ENCODE data around the gene MARVELD3. TPM values are rescaled to one million over a fixed set of nuclear protein-coding genes. Genes with fewer than 3 reads are reported as not detected.
A peak's percentile ranks its signal among the peaks of the same experiment; 100 is the strongest.

The MARVELD3 gene
- total and polyA plus RNA-seq, 7 donors, result 0.01 to 0.10 TPM; not detected in 5

GRCh38 chr16:71618429-71618828 lies 7.6 kb upstream of the MARVELD3 start:
- Histone ChIP-seq H3K4me3 (no peak overlapping the region), H3K9me3 (no peaks in the 10 kb centered on the region), H3K36me3 (ENCODE audit: insufficient read depth in 1 of 2, low read depth in 1 of 2) (no peaks in the 10 kb centered on the region), H3K4me1 (no peaks in the 10 kb centered on the region), H3K27me3 (ENCODE audit: insufficient read depth in 3 of 3, low read length in 2 of 3) (peaks cover 0 to 21% (median 0%) of the 10 kb centered on the region in 3 donors), H3K27ac (no peak overlapping the region)
- intact Hi-C loops (cut with DNase I), result loop anchor here (5.0 to 10.0 kb wide), 2 partner anchors 204 to 864 kb away; no protein-coding TSS in a partner anchor
- DNase-seq (no peak), ATAC-seq (no peak)
- TF ChIP-seq CTCF (IDR thresholded peaks at IDR 0.05), result no peak
- 61 to 69% (median 67%) methylated on average over 4 of the region's 4 CpGs for WGBS, 3 donors

- no peaks in the 10 kb centered on the region for H3K4me1 ChIP-seq
- H3K27me3 ChIP-seq (ENCODE audit: insufficient read depth in 3 of 3, low read length in 2 of 3), result peaks cover 0 to 37% (median 17%) of the 10 kb centered on the region in 3 donors
- intact Hi-C loops (cut with DNase I), result no loop called here
- H3K27ac ChIP-seq, result no peak overlapping the region
- H3K9me3 ChIP-seq, result no peaks in the 10 kb centered on the region
- DNase-seq (no peak), ATAC-seq (no peak)
- no peak overlapping the region for H3K4me3 ChIP-seq
- TF ChIP-seq CTCF (IDR thresholded peaks at IDR 0.05), result no peak
- no peaks in the 10 kb centered on the region for H3K36me3 ChIP-seq (ENCODE audit: insufficient read depth in 1 of 2, low read depth in 1 of 2)
Observed at GRCh38 chr16:71622088-71622487, 3.9 kb upstream of the MARVELD3 start.

DNA sequence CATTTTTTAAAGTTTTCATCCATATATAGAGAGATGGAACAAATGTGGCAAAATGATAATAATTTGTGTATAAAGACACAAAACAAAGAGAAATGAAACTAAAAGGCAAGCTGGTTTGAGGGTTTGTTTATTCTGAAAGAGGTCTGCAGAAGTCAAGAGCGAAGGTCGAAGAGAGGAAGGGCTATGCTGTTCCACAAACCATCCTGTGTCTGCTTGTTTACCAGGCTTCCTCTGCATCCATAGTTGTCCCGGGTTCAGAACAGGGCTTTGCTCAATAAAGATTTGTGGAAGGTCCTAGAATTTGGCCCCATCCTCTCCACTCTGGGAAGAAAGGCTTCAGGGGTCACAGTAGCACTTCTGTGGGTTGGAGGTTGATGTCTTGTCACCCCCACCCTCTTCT lies 2.4 kb upstream of the MARVELD3 start:
- DNase-seq, result no peak
- intact Hi-C loops (cut with DNase I), result no loop called here
- Histone ChIP-seq H3K4me3 (no peak overlapping the region), H3K27me3 (ENCODE audit: insufficient read depth in 3 of 3, low read length in 2 of 3) (peaks cover 0 to 51% (median 17%) of the 10 kb centered on the region in 3 donors), H3K27ac (no peak overlapping the region), H3K9me3 (no peaks in the 10 kb centered on the region), H3K36me3 (ENCODE audit: insufficient read depth in 1 of 2, low read depth in 1 of 2) (no peaks in the 10 kb centered on the region), H3K4me1 (no peaks in the 10 kb centered on the region)
- ATAC-seq, result no peak
- no peak for TF ChIP-seq CTCF (IDR thresholded peaks at IDR 0.05)
- WGBS, 3 donors, result 63 to 75% (median 73%) methylated on average over 3 of the region's 3 CpGs

DNA sequence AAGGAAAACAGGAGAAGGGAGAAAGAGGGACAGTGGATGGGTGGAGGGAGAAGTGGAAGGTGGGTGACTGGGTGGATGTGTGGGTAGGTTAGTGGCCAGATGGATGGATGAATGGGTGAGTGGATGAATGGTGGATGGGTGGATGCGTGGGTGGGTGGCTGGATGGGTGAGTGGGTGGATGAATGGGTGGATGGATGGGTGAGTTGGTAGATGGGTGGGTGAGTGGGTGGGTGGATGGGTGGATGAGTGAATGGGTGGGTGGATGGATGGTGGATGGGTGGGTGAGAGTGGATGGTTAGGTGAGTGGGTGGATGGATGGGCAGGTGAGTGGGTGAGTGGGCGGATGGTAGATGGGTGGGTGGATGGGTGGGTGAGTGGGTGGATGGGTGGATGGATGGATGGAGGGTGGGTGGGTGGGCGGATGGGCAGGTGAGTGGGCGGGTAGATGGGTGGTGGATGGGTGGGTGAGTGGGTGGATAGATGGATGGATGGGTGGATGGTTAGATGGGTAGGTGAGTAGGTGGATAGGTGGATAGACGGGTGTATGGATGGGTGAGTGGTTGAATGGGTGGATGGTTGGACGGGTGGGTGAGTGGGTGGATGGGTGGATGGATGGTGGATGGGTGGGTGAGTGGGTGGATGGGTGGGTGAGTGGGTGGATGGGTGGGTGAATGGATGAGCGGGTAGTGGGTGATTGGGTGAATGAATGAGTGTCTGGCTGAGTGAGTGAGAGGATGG lies 702 bp upstream of the MARVELD3 start:
- Histone ChIP-seq H3K27me3 (ENCODE audit: insufficient read depth in 3 of 3, low read length in 2 of 3) (peaks cover 0 to 52% (median 17%) of the 10 kb centered on the region in 3 donors), H3K36me3 (ENCODE audit: insufficient read depth in 1 of 2, low read depth in 1 of 2) (no peaks in the 10 kb centered on the region), H3K4me3 (no peak overlapping the region), H3K27ac (no peak overlapping the region), H3K4me1 (no peaks in the 10 kb centered on the region), H3K9me3 (no peaks in the 10 kb centered on the region)
- no peak for TF ChIP-seq CTCF (IDR thresholded peaks at IDR 0.05)
- WGBS, 3 donors, result 90 to 91% (median 91%) methylated on average over 7 of the region's 7 CpGs
- ATAC-seq (no peak), DNase-seq (no peak)
- intact Hi-C loops (cut with DNase I), result no loop called here

- intact Hi-C loops (cut with DNase I), result no loop called here
- Histone ChIP-seq H3K4me3 (peak overlapping the region; percentile 54), H3K4me1 (no peaks in the 10 kb centered on the region), H3K36me3 (ENCODE audit: insufficient read depth in 1 of 2, low read depth in 1 of 2) (no peaks in the 10 kb centered on the region), H3K27ac (no peak overlapping the region), H3K27me3 (ENCODE audit: insufficient read depth in 3 of 3, low read length in 2 of 3) (peaks cover 0 to 52% (median 17%) of the 10 kb centered on the region in 3 donors), H3K9me3 (no peaks in the 10 kb centered on the region)
- 4 to 13% (median 7%) methylated on average over 10 to 13 of the region's 13 CpGs for WGBS, 3 donors
- no peak for ATAC-seq
- DNase-seq, result no peak
- no peak for TF ChIP-seq CTCF (IDR thresholded peaks at IDR 0.05)
Observed at GRCh38 chr16:71626858-71627213, 852 bp downstream of the MARVELD3 start.

Measured in psoas muscle (tissue), 8 donors.